GM18907 (cell line): ENCODE data around the gene L3MBTL1.
"Not testable (repeated sequence)": the region's sequence is repeated elsewhere in the genome, so short reads cannot be mapped to it uniquely, and the experiment has no call there.

Experiments used
- ATAC-seq: cut with Tn5 transposase; IDR thresholded peaks from one replicate; pipeline ENCODE4 v1.9.1; 2021; ENCODE audit warnings: mild to moderate bottlenecking, moderate library complexity; ENCODE audit not compliant: unreplicated experiment

Gene L3MBTL1

GRCh38 chr20:43584448-43585136 lies 77.1 kb downstream of the L3MBTL1 start:
- no peak for ATAC-seq

DNA sequence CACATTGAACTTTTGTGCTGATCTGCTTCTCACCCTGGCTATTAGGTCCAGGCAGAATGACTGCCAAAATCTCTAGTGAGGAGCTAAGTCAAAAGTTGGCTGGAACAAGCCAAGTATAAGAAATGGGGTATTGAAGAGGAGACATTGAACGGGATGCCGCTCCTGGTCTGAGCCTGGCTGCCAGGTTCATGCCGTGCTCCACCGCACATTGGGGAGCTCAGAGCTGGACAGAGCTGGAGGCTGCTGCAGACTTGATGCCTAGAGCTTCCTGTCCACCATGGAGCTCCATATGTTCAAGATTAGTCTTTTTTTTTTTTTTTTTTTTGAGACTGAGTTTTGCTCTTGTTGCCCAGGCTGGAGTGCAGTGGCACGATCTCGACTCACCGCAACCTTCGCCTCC lies 79.1 kb downstream of the L3MBTL1 start:
- no peak for ATAC-seq

GRCh38 chr20:43588526-43588925 lies 81.0 kb downstream of the L3MBTL1 start:
- ATAC-seq: not testable (repeated sequence)

DNA sequence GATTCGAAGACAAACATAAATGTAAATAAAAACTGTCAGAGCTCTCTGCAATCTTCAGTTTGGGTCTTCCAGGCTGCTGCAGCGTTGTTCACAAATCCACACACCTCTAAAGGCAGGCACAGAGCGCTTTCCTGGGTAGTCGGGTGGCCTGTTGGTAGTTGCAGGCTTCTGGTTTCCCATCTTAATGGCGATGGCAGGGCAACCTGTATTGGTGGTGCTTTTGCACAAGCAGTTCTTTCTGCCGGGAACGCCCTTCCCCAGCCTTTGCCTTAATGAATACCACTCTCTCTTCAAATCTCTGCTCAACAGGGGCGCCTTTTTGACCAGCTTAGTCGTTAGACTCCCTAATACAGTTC lies 82.5 kb downstream of the L3MBTL1 start:
- ATAC-seq: no peak

DNA sequence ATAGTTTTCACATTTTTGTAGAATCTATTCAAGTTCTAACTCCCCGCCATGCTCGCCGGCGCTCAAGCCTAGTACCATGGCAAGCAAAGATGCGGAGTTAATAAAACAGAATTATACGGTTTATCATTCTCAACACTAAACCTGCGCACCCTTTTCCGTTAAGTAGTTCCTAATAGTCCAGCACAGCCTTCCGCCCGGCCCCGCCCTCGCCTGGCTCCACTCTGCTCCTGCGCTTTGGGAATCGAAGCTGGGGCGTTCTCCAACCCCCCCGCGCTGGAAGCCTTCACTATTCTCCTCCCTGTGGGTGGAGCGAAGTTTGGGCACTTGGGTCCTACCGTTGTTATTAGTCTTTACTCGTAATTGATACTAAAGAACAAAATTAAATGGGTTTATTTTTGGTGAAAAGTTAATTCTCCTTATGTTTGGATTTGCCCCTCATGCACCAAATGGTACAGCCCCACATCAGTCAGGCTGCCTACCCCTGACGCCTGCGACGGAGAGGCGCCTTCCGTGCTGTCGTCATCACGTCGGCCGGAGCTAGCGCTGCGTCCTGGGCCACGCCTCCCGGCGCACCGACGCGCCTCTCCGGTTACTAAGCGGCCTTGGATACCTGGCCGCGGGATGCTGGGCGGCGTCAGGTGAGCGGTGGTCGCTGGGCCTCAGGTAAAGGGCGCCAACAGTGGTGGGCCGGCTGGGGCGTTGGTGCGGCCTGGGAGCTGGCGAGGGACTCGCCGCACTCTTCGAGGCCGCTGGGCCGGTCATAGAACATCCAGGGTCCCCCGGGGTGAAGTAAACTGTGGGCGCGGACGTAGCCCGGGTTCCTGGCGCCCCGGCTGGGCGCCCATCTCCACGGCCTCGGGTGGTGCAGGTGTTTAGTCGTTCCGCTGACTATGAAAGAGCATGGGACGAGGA lies 83.2 kb downstream of the L3MBTL1 start, which contains the start of gene IFT52:
IFT52 (plus strand) TSS at position 546 of the 912 bp plus-strand sequence. CDS start 3,762 bp downstream, outside the sequence.
- peak; percentile 97 for ATAC-seq
